ENCODE data around the gene MCFD2. TPM values are rescaled to one million over a fixed set of nuclear protein-coding genes. Genes with fewer than 3 reads are reported as not detected.

The MCFD2 gene
- total RNA-seq, 4 donors from 2014 or later, result 131 to 223 (median 169) TPM

DNA sequence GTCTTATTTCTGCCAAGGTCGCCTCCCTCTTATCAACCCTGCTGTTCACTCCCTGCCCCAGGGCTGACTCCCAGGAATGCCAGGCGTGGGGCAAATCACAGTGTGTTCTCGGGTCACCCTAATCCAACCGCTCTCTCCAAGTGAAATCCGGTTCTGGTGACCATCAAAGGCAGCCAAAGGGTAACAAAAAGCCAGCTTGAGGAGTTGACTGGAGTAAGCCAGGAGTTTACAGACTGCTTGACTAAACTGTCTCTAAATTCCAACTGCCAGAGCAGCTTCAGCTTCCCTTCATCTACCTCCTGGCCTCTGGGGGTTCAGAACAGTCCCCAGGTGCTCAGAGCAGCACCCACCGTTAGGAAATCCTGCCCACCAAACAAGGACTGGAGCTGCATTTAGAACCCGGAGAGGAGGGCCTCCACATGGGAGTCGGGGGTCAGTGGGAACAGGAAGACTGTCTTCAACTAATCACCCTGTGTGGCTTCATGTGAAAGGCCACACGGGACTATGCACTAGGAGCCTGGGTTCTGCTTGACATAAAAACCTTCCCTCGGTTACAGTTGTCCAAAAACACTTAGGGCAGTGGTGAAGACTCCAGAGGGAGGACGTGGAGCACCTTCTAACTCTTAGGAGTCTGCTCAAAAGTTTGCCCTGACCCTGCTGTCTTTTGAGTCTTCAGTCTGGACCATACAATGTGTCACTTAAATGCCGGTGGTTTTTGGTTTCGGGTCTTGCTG lies 24.2 kb upstream of the MCFD2 start:
- Histone ChIP-seq H3K4me3 (replicated peaks in 1 of 3) (peak overlapping the region in 1 of 3 donors; percentile 78), H3K4me1 (peaks cover 29 to 34% of the 10 kb centered on the region in 2 donors), H3K9me3 (no peaks in the 10 kb centered on the region), H3K36me3 (no peaks in the 10 kb centered on the region), H3K27me3 (no peaks in the 10 kb centered on the region), H3K27ac (peak overlapping the region; percentile 95 to 98 (median 97))
- 55 to 75% methylated on average over 13 of the region's 13 CpGs for WGBS, 2 donors
- DNase-seq, result peak; percentile 53 to 70
- TF ChIP-seq POLR2A (IDR thresholded peaks at IDR 0.05), result no peak
- TF ChIP-seq, protein P1, sequence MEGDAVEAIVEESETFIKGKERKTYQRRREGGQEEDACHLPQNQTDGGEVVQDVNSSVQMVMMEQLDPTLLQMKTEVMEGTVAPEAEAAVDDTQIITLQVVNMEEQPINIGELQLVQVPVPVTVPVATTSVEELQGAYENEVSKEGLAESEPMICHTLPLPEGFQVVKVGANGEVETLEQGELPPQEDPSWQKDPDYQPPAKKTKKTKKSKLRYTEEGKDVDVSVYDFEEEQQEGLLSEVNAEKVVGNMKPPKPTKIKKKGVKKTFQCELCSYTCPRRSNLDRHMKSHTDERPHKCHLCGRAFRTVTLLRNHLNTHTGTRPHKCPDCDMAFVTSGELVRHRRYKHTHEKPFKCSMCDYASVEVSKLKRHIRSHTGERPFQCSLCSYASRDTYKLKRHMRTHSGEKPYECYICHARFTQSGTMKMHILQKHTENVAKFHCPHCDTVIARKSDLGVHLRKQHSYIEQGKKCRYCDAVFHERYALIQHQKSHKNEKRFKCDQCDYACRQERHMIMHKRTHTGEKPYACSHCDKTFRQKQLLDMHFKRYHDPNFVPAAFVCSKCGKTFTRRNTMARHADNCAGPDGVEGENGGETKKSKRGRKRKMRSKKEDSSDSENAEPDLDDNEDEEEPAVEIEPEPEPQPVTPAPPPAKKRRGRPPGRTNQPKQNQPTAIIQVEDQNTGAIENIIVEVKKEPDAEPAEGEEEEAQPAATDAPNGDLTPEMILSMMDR (IDR thresholded peaks at IDR 0.05), result no peak
- intact Hi-C loops (cut with DNase I), result no loop called here

DNA sequence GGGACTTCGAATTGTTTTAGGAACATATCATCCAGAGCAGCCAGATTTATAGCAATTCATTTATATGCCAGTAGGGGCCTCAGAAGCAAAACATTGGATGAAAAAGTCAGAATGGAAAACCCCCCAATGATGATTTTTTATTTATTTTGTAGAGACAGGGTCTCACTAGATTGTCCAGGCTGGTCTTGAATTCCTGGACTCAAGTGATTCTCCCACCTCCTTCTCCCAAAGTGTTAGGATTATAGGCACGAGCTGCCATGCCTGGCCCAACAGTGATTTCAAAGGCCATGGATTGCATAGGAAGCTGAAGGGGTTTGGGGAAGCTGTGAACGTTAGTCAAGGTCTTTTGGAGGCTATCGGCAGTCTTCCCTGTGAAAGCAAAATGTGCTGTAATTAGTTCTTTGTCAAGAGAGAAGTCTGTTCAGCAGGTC lies 21.9 kb upstream of the MCFD2 start:
- intact Hi-C loops (cut with DNase I), result no loop called here
- 75 to 93% methylated on average over 4 of the region's 4 CpGs for WGBS, 2 donors
- H3K27ac ChIP-seq, result no peak overlapping the region
- peaks cover 14 to 17% of the 10 kb centered on the region in 2 donors for H3K4me1 ChIP-seq
- H3K36me3 ChIP-seq, result no peaks in the 10 kb centered on the region
- H3K9me3 ChIP-seq, result no peaks in the 10 kb centered on the region
- H3K4me3 ChIP-seq (replicated peaks in 1 of 3), result no peak overlapping the region
- DNase-seq, result no peak
- TF ChIP-seq, protein P1 (IDR thresholded peaks at IDR 0.05), result peak in 5 of 6 experiments; percentile 19 to 51 (median 43)
- TF ChIP-seq POLR2A (IDR thresholded peaks at IDR 0.05), result no peak
- H3K27me3 ChIP-seq, result no peaks in the 10 kb centered on the region

DNA sequence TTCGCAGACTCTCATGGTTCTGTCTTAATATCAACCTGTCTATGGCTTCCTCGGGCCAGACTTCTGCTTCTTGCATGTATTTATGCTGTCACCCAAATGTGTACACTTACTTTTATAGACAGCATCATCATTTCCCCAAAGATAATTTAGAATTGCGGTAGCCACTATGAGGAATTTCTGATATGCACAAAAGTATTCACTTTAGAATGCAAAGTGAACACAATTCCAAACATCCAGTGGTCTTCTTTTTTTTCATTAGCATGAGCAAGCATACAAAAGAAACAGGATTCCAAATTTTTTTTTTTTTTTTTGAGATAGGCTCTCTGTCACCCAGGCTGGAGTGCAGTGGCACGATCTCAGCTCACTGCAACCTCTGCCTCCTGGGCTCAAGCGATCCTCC lies 21.0 kb upstream of the MCFD2 start:
- H3K4me3 ChIP-seq (replicated peaks in 1 of 3), result no peak overlapping the region
- TF ChIP-seq, protein P1 (IDR thresholded peaks at IDR 0.05), result no peak
- TF ChIP-seq POLR2A (IDR thresholded peaks at IDR 0.05), result no peak
- peaks cover 14 to 15% of the 10 kb centered on the region in 2 donors for H3K4me1 ChIP-seq
- WGBS, 2 donors, result 90 to 98% methylated on average over 5 of the region's 5 CpGs
- no peaks in the 10 kb centered on the region for H3K9me3 ChIP-seq
- no peaks in the 10 kb centered on the region for H3K36me3 ChIP-seq
- intact Hi-C loops (cut with DNase I), result no loop called here
- no peak for DNase-seq
- no peaks in the 10 kb centered on the region for H3K27me3 ChIP-seq
- H3K27ac ChIP-seq, result no peak overlapping the region

DNA sequence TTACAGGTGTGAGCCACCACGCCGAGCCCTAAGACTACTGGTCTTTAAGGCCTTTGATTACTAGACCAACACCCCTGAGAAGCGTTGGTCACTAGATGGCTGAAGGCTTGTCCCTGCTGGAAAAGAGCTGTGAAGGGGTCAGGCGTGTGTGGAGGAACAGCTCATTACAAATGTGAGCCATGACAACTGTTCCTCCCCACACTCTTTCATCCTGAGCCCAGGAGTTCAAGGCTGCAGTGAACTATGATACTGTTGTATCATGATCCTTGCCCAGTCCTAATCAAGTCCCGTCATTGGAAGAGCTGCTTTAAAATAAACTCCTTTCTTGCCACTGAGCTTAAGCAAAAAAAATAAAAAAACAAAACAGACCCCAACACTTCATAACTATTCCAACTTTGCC lies 19.5 kb upstream of the MCFD2 start:
- H3K27me3 ChIP-seq, result no peaks in the 10 kb centered on the region
- intact Hi-C loops (cut with DNase I), result no loop called here
- peaks cover 8% of the 10 kb centered on the region in 2 donors for H3K4me1 ChIP-seq
- H3K9me3 ChIP-seq, result no peaks in the 10 kb centered on the region
- no peak overlapping the region for H3K4me3 ChIP-seq (replicated peaks in 1 of 3)
- H3K27ac ChIP-seq, result no peak overlapping the region
- DNase-seq, result no peak
- WGBS, 2 donors, result 95 to 97% methylated on average over 5 of the region's 5 CpGs
- H3K36me3 ChIP-seq, result no peaks in the 10 kb centered on the region
- no peak for TF ChIP-seq POLR2A (IDR thresholded peaks at IDR 0.05)

DNA sequence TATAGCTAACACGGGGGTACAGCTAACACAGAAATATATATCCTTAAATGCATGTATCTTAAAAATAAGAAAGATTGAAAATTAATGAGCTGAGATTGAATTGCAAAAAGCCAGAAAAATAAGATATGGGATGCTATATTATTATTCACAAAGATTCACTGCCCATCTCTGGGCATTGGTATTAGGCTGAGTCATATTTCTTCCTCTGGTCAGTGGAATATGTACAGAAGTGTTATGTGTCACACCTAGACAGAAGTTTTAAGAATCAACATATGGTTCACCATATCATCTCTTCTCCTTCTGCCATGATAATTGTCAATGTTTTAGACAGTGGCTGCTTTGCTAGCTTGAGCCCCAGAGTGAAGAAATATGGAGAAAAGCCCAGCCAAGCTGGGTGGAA lies 14.0 kb upstream of the MCFD2 start:
- H3K4me3 ChIP-seq (replicated peaks in 1 of 3), result no peak overlapping the region
- no peaks in the 10 kb centered on the region for H3K4me1 ChIP-seq
- 97% methylated on average over 1 of the region's 1 CpG for WGBS, 2 donors
- intact Hi-C loops (cut with DNase I), result no loop called here
- no peaks in the 10 kb centered on the region for H3K9me3 ChIP-seq
- no peaks in the 10 kb centered on the region for H3K36me3 ChIP-seq
- no peak overlapping the region for H3K27ac ChIP-seq
- no peaks in the 10 kb centered on the region for H3K27me3 ChIP-seq
- no peak for TF ChIP-seq POLR2A (IDR thresholded peaks at IDR 0.05)
- TF ChIP-seq, protein P1 (IDR thresholded peaks at IDR 0.05), result no peak
- no peak for DNase-seq
